Stimulated activated CD4-positive, alpha-beta T cell treated with anti-CD3 and anti-CD28 coated beads, Interleukin-1b, Interleukin-23, amount 100 ng/mL, for 24 hours (primary cell): ENCODE results near the gene BTBD3.

Experiments
- DNase-seq, 4 experiments: peaks; one replicate each; pipeline ENCODE4 v3.0.0-alpha.2; 2020; ENCODE audit warnings: low read depth in 4 of 4, low spot score in 1 of 4

BTBD3 gene

GRCh38 chr20:11912659-11913415 lies 4.9 kb upstream of the BTBD3 start:
- no peak for DNase-seq

GRCh38 chr20:11918391-11918845 lies 725 bp downstream of the BTBD3 start:
- DNase-seq = no peak

GRCh38 chr20:11918981-11919380 lies 1.3 kb downstream of the BTBD3 start:
- DNase-seq = no peak

GRCh38 chr20:11919581-11919980 lies 1.9 kb downstream of the BTBD3 start:
- DNase-seq = no peak

GRCh38 chr20:11920083-11920482 lies 2.4 kb downstream of the BTBD3 start:
- DNase-seq = no peak

GRCh38 chr20:11921321-11921720 lies 3.6 kb downstream of the BTBD3 start:
- no peak for DNase-seq

- DNase-seq = no peak
Measured at GRCh38 chr20:11922561-11922960, 4.9 kb downstream of the BTBD3 start.

- no peak for DNase-seq
Measured at GRCh38 chr20:11924923-11925322, 7.2 kb downstream of the BTBD3 start.

- DNase-seq = no peak
Measured at GRCh38 chr20:11926292-11926998, 8.8 kb downstream of the BTBD3 start.

GRCh38 chr20:11929947-11930346 lies 12.3 kb downstream of the BTBD3 start:
- DNase-seq = no peak

- DNase-seq = no peak
Measured at GRCh38 chr20:11935212-11936154, 17.8 kb downstream of the BTBD3 start.

- no peak for DNase-seq
Measured at GRCh38 chr20:11936157-11936556, 18.5 kb downstream of the BTBD3 start.

- DNase-seq = no peak
Measured at GRCh38 chr20:11937230-11937629, 19.5 kb downstream of the BTBD3 start.

- no peak for DNase-seq
Measured at GRCh38 chr20:11941593-11942246, 24.0 kb downstream of the BTBD3 start.

- no peak for DNase-seq
Measured at GRCh38 chr20:11943778-11944177, 26.1 kb downstream of the BTBD3 start.

GRCh38 chr20:11948806-11949205 lies 31.1 kb downstream of the BTBD3 start:
- DNase-seq = no peak

GRCh38 chr20:11949711-11950110 lies 32.0 kb downstream of the BTBD3 start:
- DNase-seq = no peak

- DNase-seq = no peak
Measured at GRCh38 chr20:11951696-11952095, 34.0 kb downstream of the BTBD3 start.

- DNase-seq = no peak
Measured at GRCh38 chr20:11952639-11953038, 34.9 kb downstream of the BTBD3 start.

- no peak for DNase-seq
Measured at GRCh38 chr20:11957911-11958310, 40.2 kb downstream of the BTBD3 start.

- DNase-seq = no peak
Measured at GRCh38 chr20:11958855-11959254, 41.2 kb downstream of the BTBD3 start.
